UCSD-AML1 (cell line): ENCODE results near the gene NKD2.

Source experiments
- DNase-seq: peaks from one replicate; lab custom pipeline; 2025; ENCODE audit not compliant: unreplicated experiment; lab: John Stamatoyannopoulos, UW

NKD2 gene

GRCh38 chr5:1083823-1084605, 75.4 kb downstream of the NKD2 start:
- DNase-seq: no peak

GRCh38 chr5:1085391-1085790, 76.8 kb downstream of the NKD2 start:
- no peak for DNase-seq

- DNase-seq: no peak
Observed at GRCh38 chr5:1086137-1086536, 77.5 kb downstream of the NKD2 start.

GRCh38 chr5:1086871-1087270, 78.3 kb downstream of the NKD2 start:
- no peak for DNase-seq

GRCh38 chr5:1087428-1087827, 78.8 kb downstream of the NKD2 start:
- no peak for DNase-seq

- DNase-seq: no peak
Observed at GRCh38 chr5:1088031-1088430, 79.4 kb downstream of the NKD2 start.
